ENCODE data around the gene PROZ. TPM values are rescaled to one million over a fixed set of nuclear protein-coding genes. Genes with fewer than 3 reads are reported as not detected.
"Not testable (repeated sequence)": the region's sequence is repeated elsewhere in the genome, so short reads cannot be mapped to it uniquely, and the experiment has no call there.

PROZ gene
- not detected for polyA plus RNA-seq (2013, experiment 1 of 2)
- polyA plus RNA-seq (2013, experiment 2 of 2): not detected

GRCh38 chr13:113157929-113158747, at the start of gene PROZ:
Gene PROZ (plus strand): TSS chr13:113158648. CDS start chr13:113158661, 13 bp downstream.
- Histone ChIP-seq H3K36me3 (ENCODE audit: insufficient read depth, low read length) (no peaks in the 10 kb centered on the region), H3K27me3 (ENCODE audit: insufficient read depth, low read length) (peaks cover 7% of the 10 kb centered on the region), H3K4me3 (ENCODE audit: low read length) (no peak within 1 kb of the TSS), H3K4me1 (ENCODE audit: insufficient read depth, low read length) (peaks cover 15% of the 10 kb centered on the region; the same call in 1 of the 2 replicates), H3K27ac (ENCODE audit: low read depth, low read length) (no peak within 1 kb of the TSS), H3K9ac (ENCODE audit: low read depth, low read length) (0 out of 2 replicates have a peak within 1 kb of the TSS, but pooled peaks have one; percentile 10), H3K9me3 (ENCODE audit: insufficient read depth, low read depth, low read length) (no peaks in the 10 kb centered on the region)
- 62% methylated on average over 16 of the region's 16 CpGs for WGBS

- no peak overlapping the region for H3K27ac ChIP-seq (ENCODE audit: low read depth, low read length)
- no peaks in the 10 kb centered on the region for H3K36me3 ChIP-seq (ENCODE audit: insufficient read depth, low read length)
- H3K27me3 ChIP-seq (ENCODE audit: insufficient read depth, low read length): peaks cover 33% of the 10 kb centered on the region
- peaks cover 9% of the 10 kb centered on the region; the same call in 1 of the 2 replicates for H3K4me1 ChIP-seq (ENCODE audit: insufficient read depth, low read length)
- H3K4me3 ChIP-seq (ENCODE audit: low read length): peak overlapping the region; percentile 50
- peak overlapping the region; percentile 42; the same call in 1 of the 2 replicates for H3K9ac ChIP-seq (ENCODE audit: low read depth, low read length)
- H3K9me3 ChIP-seq (ENCODE audit: insufficient read depth, low read depth, low read length): peaks cover 3% of the 10 kb centered on the region; the same call in 1 of the 2 replicates
- WGBS: 21% methylated on average over 71 of the region's 73 CpGs
Measured at GRCh38 chr13:113109151-113110047, 49.0 kb upstream of the PROZ start.

- H3K9ac ChIP-seq (ENCODE audit: low read depth, low read length): peak overlapping the region; percentile 42; the same call in 1 of the 2 replicates
- H3K4me1 ChIP-seq (ENCODE audit: insufficient read depth, low read length): peaks cover 8% of the 10 kb centered on the region; the same call in 1 of the 2 replicates
- no peaks in the 10 kb centered on the region for H3K36me3 ChIP-seq (ENCODE audit: insufficient read depth, low read length)
- H3K9me3 ChIP-seq (ENCODE audit: insufficient read depth, low read depth, low read length): peaks cover 3% of the 10 kb centered on the region; the same call in 1 of the 2 replicates
- H3K27me3 ChIP-seq (ENCODE audit: insufficient read depth, low read length): peaks cover 33% of the 10 kb centered on the region
- H3K4me3 ChIP-seq (ENCODE audit: low read length): peak overlapping the region; percentile 50
- H3K27ac ChIP-seq (ENCODE audit: low read depth, low read length): no peak overlapping the region
- 3% methylated on average over 99 of the region's 99 CpGs for WGBS
Measured at GRCh38 chr13:113110048-113110851, 48.2 kb upstream of the PROZ start.

GRCh38 chr13:113110852-113111315, 47.6 kb upstream of the PROZ start:
- Histone ChIP-seq H3K4me3 (ENCODE audit: low read length) (peak overlapping the region; percentile 50), H3K27ac (ENCODE audit: low read depth, low read length) (no peak overlapping the region), H3K9ac (ENCODE audit: low read depth, low read length) (peak overlapping the region; percentile 42; the same call in 1 of the 2 replicates), H3K9me3 (ENCODE audit: insufficient read depth, low read depth, low read length) (peaks cover 3% of the 10 kb centered on the region; the same call in 1 of the 2 replicates), H3K4me1 (ENCODE audit: insufficient read depth, low read length) (0 out of 2 replicates have a peak, but pooled peaks cover 1% of the 10 kb centered on the region), H3K36me3 (ENCODE audit: insufficient read depth, low read length) (no peaks in the 10 kb centered on the region), H3K27me3 (ENCODE audit: insufficient read depth, low read length) (peaks cover 33% of the 10 kb centered on the region)
- WGBS: 36% methylated on average over 49 of the region's 49 CpGs

- not testable (repeated sequence) for H3K4me1 ChIP-seq (ENCODE audit: insufficient read depth, low read length); H3K9me3 ChIP-seq (ENCODE audit: insufficient read depth, low read depth, low read length); H3K9ac ChIP-seq (ENCODE audit: low read depth, low read length); H3K27ac ChIP-seq (ENCODE audit: low read depth, low read length); H3K36me3 ChIP-seq (ENCODE audit: insufficient read depth, low read length); H3K4me3 ChIP-seq (ENCODE audit: low read length)
- WGBS: 89% methylated on average over 5 of the region's 5 CpGs
- peaks cover 33% of the 10 kb centered on the region for H3K27me3 ChIP-seq (ENCODE audit: insufficient read depth, low read length)
Measured at GRCh38 chr13:113111821-113112220, 46.6 kb upstream of the PROZ start.

GRCh38 chr13:113112475-113112874, 46.0 kb upstream of the PROZ start:
- not testable (repeated sequence) for H3K9ac ChIP-seq (ENCODE audit: low read depth, low read length); H3K9me3 ChIP-seq (ENCODE audit: insufficient read depth, low read depth, low read length); H3K36me3 ChIP-seq (ENCODE audit: insufficient read depth, low read length); H3K27ac ChIP-seq (ENCODE audit: low read depth, low read length); H3K4me1 ChIP-seq (ENCODE audit: insufficient read depth, low read length); H3K4me3 ChIP-seq (ENCODE audit: low read length)
- 78% methylated on average over 1 of the region's 1 CpG for WGBS
- peaks cover 33% of the 10 kb centered on the region for H3K27me3 ChIP-seq (ENCODE audit: insufficient read depth, low read length)

- H3K27ac ChIP-seq (ENCODE audit: low read depth, low read length): no peak overlapping the region
- peaks cover 3% of the 10 kb centered on the region; the same call in 1 of the 2 replicates for H3K9me3 ChIP-seq (ENCODE audit: insufficient read depth, low read depth, low read length)
- H3K36me3 ChIP-seq (ENCODE audit: insufficient read depth, low read length): no peaks in the 10 kb centered on the region
- 87% methylated on average over 9 of the region's 9 CpGs for WGBS
- no peaks in the 10 kb centered on the region for H3K4me1 ChIP-seq (ENCODE audit: insufficient read depth, low read length)
- H3K27me3 ChIP-seq (ENCODE audit: insufficient read depth, low read length): peaks cover 33% of the 10 kb centered on the region
- H3K9ac ChIP-seq (ENCODE audit: low read depth, low read length): no peak overlapping the region
- H3K4me3 ChIP-seq (ENCODE audit: low read length): no peak overlapping the region
Measured at GRCh38 chr13:113112893-113113845, 45.3 kb upstream of the PROZ start.

GRCh38 chr13:113113846-113114271, 44.6 kb upstream of the PROZ start:
- Histone ChIP-seq H3K27ac (ENCODE audit: low read depth, low read length) (no peak overlapping the region), H3K4me1 (ENCODE audit: insufficient read depth, low read length) (no peaks in the 10 kb centered on the region), H3K27me3 (ENCODE audit: insufficient read depth, low read length) (peaks cover 33% of the 10 kb centered on the region), H3K9ac (ENCODE audit: low read depth, low read length) (no peak overlapping the region), H3K36me3 (ENCODE audit: insufficient read depth, low read length) (no peaks in the 10 kb centered on the region), H3K9me3 (ENCODE audit: insufficient read depth, low read depth, low read length) (peaks cover 3% of the 10 kb centered on the region; the same call in 1 of the 2 replicates), H3K4me3 (ENCODE audit: low read length) (no peak overlapping the region)
- WGBS: 93% methylated on average over 8 of the region's 8 CpGs

GRCh38 chr13:113114511-113115362, 43.7 kb upstream of the PROZ start:
- Histone ChIP-seq H3K9ac (ENCODE audit: low read depth, low read length) (no peak overlapping the region), H3K4me1 (ENCODE audit: insufficient read depth, low read length) (no peaks in the 10 kb centered on the region), H3K27ac (ENCODE audit: low read depth, low read length) (no peak overlapping the region), H3K36me3 (ENCODE audit: insufficient read depth, low read length) (no peaks in the 10 kb centered on the region), H3K4me3 (ENCODE audit: low read length) (no peak overlapping the region), H3K27me3 (ENCODE audit: insufficient read depth, low read length) (peaks cover 25% of the 10 kb centered on the region), H3K9me3 (ENCODE audit: insufficient read depth, low read depth, low read length) (no peaks in the 10 kb centered on the region)
- WGBS: 95% methylated on average over 17 of the region's 17 CpGs

Data from HUES64 (cell line).